Measurements from ENCODE around the gene BRME1.
A peak's percentile ranks its signal among the peaks of the same experiment; 100 is the strongest.

BRME1 gene

DNA sequence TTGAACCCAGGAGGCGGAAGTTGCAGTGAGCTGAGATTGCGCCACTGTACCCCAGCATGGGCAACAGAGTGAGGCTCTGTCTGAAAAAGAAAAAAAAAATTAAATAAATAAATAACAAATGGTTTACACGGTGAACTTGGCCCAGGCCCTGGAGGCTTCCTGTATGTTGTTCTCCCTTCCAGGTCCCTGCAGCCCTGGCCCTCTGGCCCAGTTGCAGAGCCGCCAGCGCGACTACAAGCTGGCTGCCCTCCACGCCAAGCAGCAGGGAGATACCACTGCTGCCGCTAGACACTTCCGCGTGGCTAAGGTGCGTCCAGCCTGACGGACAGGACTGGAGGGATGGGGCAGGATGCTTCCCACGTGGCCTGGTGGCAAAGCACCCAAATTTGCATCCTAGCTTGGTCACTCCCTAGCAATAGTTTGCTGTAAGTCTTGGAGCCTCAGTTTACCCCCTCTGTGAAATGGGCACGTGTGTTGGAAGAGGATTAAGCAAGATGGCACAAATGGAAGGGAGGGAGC, 12.0 kb upstream of the BRME1 start:
- Histone ChIP-seq H3K27ac (no peak overlapping the region), H3K36me3 (peaks cover 78% of the 10 kb centered on the region), H3K9me3 (ENCODE audit: severe bottlenecking) (peaks cover 5% of the 10 kb centered on the region), H3K4me3 (ENCODE audit: low read depth, low read length) (no peak overlapping the region), H3K27me3 (ENCODE audit: insufficient read depth, low read depth, severe bottlenecking) (no peaks in the 10 kb centered on the region)
- DNase-seq, result no peak
- TF ChIP-seq, protein P1, sequence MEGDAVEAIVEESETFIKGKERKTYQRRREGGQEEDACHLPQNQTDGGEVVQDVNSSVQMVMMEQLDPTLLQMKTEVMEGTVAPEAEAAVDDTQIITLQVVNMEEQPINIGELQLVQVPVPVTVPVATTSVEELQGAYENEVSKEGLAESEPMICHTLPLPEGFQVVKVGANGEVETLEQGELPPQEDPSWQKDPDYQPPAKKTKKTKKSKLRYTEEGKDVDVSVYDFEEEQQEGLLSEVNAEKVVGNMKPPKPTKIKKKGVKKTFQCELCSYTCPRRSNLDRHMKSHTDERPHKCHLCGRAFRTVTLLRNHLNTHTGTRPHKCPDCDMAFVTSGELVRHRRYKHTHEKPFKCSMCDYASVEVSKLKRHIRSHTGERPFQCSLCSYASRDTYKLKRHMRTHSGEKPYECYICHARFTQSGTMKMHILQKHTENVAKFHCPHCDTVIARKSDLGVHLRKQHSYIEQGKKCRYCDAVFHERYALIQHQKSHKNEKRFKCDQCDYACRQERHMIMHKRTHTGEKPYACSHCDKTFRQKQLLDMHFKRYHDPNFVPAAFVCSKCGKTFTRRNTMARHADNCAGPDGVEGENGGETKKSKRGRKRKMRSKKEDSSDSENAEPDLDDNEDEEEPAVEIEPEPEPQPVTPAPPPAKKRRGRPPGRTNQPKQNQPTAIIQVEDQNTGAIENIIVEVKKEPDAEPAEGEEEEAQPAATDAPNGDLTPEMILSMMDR (IDR thresholded peaks at IDR 0.05; ENCODE audit: low read depth, low read length), result no peak

- Histone ChIP-seq H3K36me3 (peaks cover 65% of the 10 kb centered on the region), H3K27ac (no peak overlapping the region), H3K27me3 (ENCODE audit: insufficient read depth, low read depth, severe bottlenecking) (no peaks in the 10 kb centered on the region), H3K9me3 (ENCODE audit: severe bottlenecking) (no peaks in the 10 kb centered on the region), H3K4me3 (ENCODE audit: low read depth, low read length) (no peak overlapping the region)
- TF ChIP-seq, protein P1 (IDR thresholded peaks at IDR 0.05; ENCODE audit: low read depth, low read length), result no peak
- no peak for DNase-seq
Observed at GRCh38 chr19:13914777-13915176, 8.9 kb upstream of the BRME1 start.

DNA sequence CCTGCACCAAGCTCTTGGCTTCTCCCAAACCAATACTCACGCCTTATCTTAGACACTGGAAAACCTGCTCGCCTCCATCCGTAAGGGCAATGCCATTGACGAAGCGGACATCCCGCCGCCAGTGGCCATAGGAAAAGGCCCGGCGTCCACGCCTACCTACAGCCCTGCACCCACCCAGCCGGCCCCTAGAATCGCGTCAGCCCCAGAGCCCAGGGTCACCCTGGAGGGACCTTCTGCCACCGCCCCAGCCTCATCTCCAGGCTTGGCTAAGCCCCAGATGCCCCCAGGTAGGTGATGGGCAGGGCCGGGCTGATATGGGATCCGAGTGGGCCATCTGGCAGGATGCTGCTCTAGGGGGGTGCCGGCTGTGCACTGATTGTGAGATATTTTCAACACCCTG, 7.4 kb upstream of the BRME1 start:
- H3K9me3 ChIP-seq (ENCODE audit: severe bottlenecking), result no peaks in the 10 kb centered on the region
- H3K4me3 ChIP-seq (ENCODE audit: low read depth, low read length), result no peak overlapping the region
- H3K27me3 ChIP-seq (ENCODE audit: insufficient read depth, low read depth, severe bottlenecking), result no peaks in the 10 kb centered on the region
- no peak for DNase-seq
- TF ChIP-seq, protein P1 (IDR thresholded peaks at IDR 0.05; ENCODE audit: low read depth, low read length), result no peak
- no peak overlapping the region for H3K27ac ChIP-seq
- peaks cover 57% of the 10 kb centered on the region for H3K36me3 ChIP-seq

DNA sequence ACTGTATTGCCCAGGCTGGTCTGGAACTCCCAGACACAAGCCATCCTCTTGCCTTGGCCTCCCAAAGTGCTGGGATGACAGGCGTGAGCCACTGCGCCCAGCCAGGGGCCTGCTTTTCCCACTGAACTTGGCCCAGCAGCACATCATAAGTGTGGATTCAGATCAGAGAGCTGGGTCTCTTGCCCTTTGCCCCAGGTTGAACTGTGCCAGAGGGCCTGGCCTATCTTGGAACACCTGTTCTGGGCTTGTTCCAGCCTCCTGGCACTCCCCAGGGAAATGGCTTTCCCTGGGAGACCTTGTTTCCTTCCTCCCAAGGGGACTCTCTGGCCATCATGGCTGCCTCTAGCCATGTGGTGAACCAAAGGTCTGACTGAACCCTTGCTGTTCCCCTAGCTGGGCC, 3.5 kb upstream of the BRME1 start:
- no peak overlapping the region for H3K4me3 ChIP-seq (ENCODE audit: low read depth, low read length)
- TF ChIP-seq, protein P1 (IDR thresholded peaks at IDR 0.05; ENCODE audit: low read depth, low read length), result no peak
- H3K27ac ChIP-seq, result no peak overlapping the region
- no peaks in the 10 kb centered on the region for H3K27me3 ChIP-seq (ENCODE audit: insufficient read depth, low read depth, severe bottlenecking)
- H3K9me3 ChIP-seq (ENCODE audit: severe bottlenecking), result peaks cover 5% of the 10 kb centered on the region
- no peak for DNase-seq
- H3K36me3 ChIP-seq, result peaks cover 32% of the 10 kb centered on the region

GRCh38 chr19:13908674-13909073, 2.8 kb upstream of the BRME1 start:
- DNase-seq, result no peak
- TF ChIP-seq, protein P1 (IDR thresholded peaks at IDR 0.05; ENCODE audit: low read depth, low read length), result no peak
- H3K36me3 ChIP-seq, result peaks cover 29% of the 10 kb centered on the region

DNA sequence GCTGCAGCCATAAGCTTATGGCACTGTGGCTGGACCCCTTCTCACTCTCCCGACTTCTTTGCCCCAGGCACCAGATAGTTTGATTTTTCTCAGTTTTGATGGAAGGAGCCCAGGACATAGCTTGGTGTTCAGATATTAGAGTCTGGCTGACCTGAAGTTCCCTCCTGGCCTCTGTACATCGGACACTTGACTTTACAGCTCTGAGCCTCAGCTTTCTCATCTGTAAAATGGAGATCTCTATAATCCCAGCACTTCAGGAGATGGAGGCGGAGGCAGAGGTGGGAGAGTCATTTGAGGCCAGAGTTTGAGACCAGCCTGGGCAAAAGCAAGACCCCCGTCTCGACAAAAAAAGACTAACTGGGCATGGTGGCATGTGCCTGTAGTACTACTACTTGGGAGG, 993 bp upstream of the BRME1 start:
- Histone ChIP-seq H3K27ac (no peak overlapping the region), H3K36me3 (peaks cover 11% of the 10 kb centered on the region), H3K9me3 (ENCODE audit: severe bottlenecking) (peaks cover 5% of the 10 kb centered on the region), H3K4me3 (ENCODE audit: low read depth, low read length) (peak overlapping the region; percentile 83), H3K27me3 (ENCODE audit: insufficient read depth, low read depth, severe bottlenecking) (no peaks in the 10 kb centered on the region)
- TF ChIP-seq, protein P1 (IDR thresholded peaks at IDR 0.05; ENCODE audit: low read depth, low read length), result no peak
- no peak for DNase-seq

More at GRCh38 chr19:13908674-13909073, 2.8 kb upstream of the BRME1 start:
- no peak overlapping the region for H3K4me3 ChIP-seq (ENCODE audit: low read depth, low read length)
- H3K27me3 ChIP-seq (ENCODE audit: insufficient read depth, low read depth, severe bottlenecking), result no peaks in the 10 kb centered on the region
- no peak overlapping the region for H3K27ac ChIP-seq
- peaks cover 5% of the 10 kb centered on the region for H3K9me3 ChIP-seq (ENCODE audit: severe bottlenecking)

Data from WERI-Rb-1 (cell line).